RWPE2 (cell line): ENCODE data around the gene ACIN1.

Source experiments
- ATAC-seq: fragments of 200-7000 bp; cut with Tn5 transposase; 3 replicates; pipeline ENCODE4 v1.9.1; 2021; ENCODE audit warnings: low read depth
- DNase-seq: peaks from one replicate; pipeline ENCODE4 v3.0.0-alpha.2; 2020; ENCODE audit warnings: low spot score
- H3K27ac ChIP-seq: fragments of 450-650 bp; 2 replicates; pipeline ENCODE4 v1.5.1; 2017; ENCODE audit warnings: mild to moderate bottlenecking; ENCODE audit not compliant: poor library complexity, severe bottlenecking
- H3K27me3 ChIP-seq: fragments of 250-450 bp; sonication (Bioruptor Pico); 2 replicates; pipeline ENCODE4 v1.5.1; 2021; ENCODE audit warnings: mild to moderate bottlenecking, moderate library complexity; ENCODE audit not compliant: insufficient read depth, poor library complexity, severe bottlenecking
- H3K36me3 ChIP-seq: fragments of 250-450 bp; sonication (Bioruptor Pico); 2 replicates; pipeline ENCODE4 v1.5.1; 2020; ENCODE audit warnings: low read depth, mild to moderate bottlenecking, moderate library complexity
- H3K4me1 ChIP-seq: fragments of 250-450 bp; sonication (Bioruptor Pico); 2 replicates; pipeline ENCODE4 v1.5.1; 2021; ENCODE audit warnings: mild to moderate bottlenecking, moderate library complexity; ENCODE audit not compliant: insufficient read depth, poor library complexity, severe bottlenecking
- H3K4me3 ChIP-seq: fragments of 250-450 bp; sonication (Bioruptor Pico); 2 replicates; pipeline ENCODE4 v1.5.1; 2021; ENCODE audit warnings: mild to moderate bottlenecking, moderate library complexity; ENCODE audit not compliant: severe bottlenecking
- H3K9me3 ChIP-seq: fragments of 250-450 bp; sonication (Bioruptor Pico); 2 replicates; pipeline ENCODE4 v1.5.1; 2021; ENCODE audit warnings: mild to moderate bottlenecking, moderate library complexity; ENCODE audit not compliant: severe bottlenecking
- CTCF ChIP-seq: fragments of 450-650 bp; IDR thresholded peaks from one replicate; pipeline ENCODE4 v1.5.1; 2017; ENCODE audit warnings: mild to moderate bottlenecking, moderate library complexity; ENCODE audit not compliant: poor library complexity, severe bottlenecking

The ACIN1 gene

GRCh38 chr14:23056956-23057756 lies 37.8 kb downstream of the ACIN1 start, which contains the start of gene CDH24:
Gene CDH24, minus strand, starts transcription at chr14:23057520. Its CDS starts 1,787 bp downstream, at chr14:23055733.
- peak within 1 kb of the TSS; percentile 73 for H3K27ac ChIP-seq
- H3K27me3 ChIP-seq: no peaks in the 10 kb centered on the region
- H3K9me3 ChIP-seq: no peaks in the 10 kb centered on the region
- peak within 1 kb of the TSS; percentile 76 for H3K4me3 ChIP-seq
- TF ChIP-seq CTCF: no peak
- H3K36me3 ChIP-seq: peaks cover 35% of the 10 kb centered on the region
- H3K4me1 ChIP-seq: peaks cover 6% of the 10 kb centered on the region
- peak; percentile 64 for ATAC-seq
- peak; percentile 89 for DNase-seq

- Histone ChIP-seq H3K36me3 (peaks cover 28% of the 10 kb centered on the region), H3K27ac (peak overlapping the region; percentile 73), H3K9me3 (no peaks in the 10 kb centered on the region), H3K4me3 (peak overlapping the region; percentile 76), H3K27me3 (no peaks in the 10 kb centered on the region), H3K4me1 (no peaks in the 10 kb centered on the region)
- peak; percentile 98 for TF ChIP-seq CTCF
- DNase-seq (peak; percentile 85), ATAC-seq (peak; percentile 71)
Measured at GRCh38 chr14:23056145-23056955, 38.6 kb downstream of the ACIN1 start.

- Histone ChIP-seq H3K27me3 (no peaks in the 10 kb centered on the region), H3K4me3 (no peak overlapping the region), H3K36me3 (peaks cover 22% of the 10 kb centered on the region), H3K9me3 (no peaks in the 10 kb centered on the region), H3K4me1 (no peaks in the 10 kb centered on the region), H3K27ac (peak overlapping the region; percentile 73)
- no peak for ATAC-seq
- no peak for TF ChIP-seq CTCF
- DNase-seq: peak; percentile 67
Measured at GRCh38 chr14:23055621-23056144, 39.3 kb downstream of the ACIN1 start.

- ATAC-seq: no peak
- no peak for TF ChIP-seq CTCF
Measured at GRCh38 chr14:23055147-23055550, 39.8 kb downstream of the ACIN1 start.

More at GRCh38 chr14:23055147-23055550, 39.8 kb downstream of the ACIN1 start:
- H3K27ac ChIP-seq: no peak overlapping the region
- peak; percentile 62 for DNase-seq
- no peaks in the 10 kb centered on the region for H3K9me3 ChIP-seq
- no peaks in the 10 kb centered on the region for H3K4me1 ChIP-seq
- H3K36me3 ChIP-seq: peaks cover 17% of the 10 kb centered on the region
- no peak overlapping the region for H3K4me3 ChIP-seq
- no peaks in the 10 kb centered on the region for H3K27me3 ChIP-seq
